HepG2 (cell line): Measurements from ENCODE around the gene PNMA5. TPM values are rescaled to one million over a fixed set of nuclear protein-coding genes. Genes with fewer than 3 reads are reported as not detected.
A peak's percentile ranks its signal among the peaks of the same experiment; 100 is the strongest.

Source experiments
- BRD4 ChIP-seq: sonication (generic); formaldehyde crosslinking; IDR thresholded peaks from 2 replicates; pipeline ENCODE4 v1.4.0; 2020; ENCODE audit warnings: missing genetic modification reagents
- FOXA1 ChIP-seq, 2 experiments: fragments of 450-650 bp in 1 of 2; sonication (generic) in 1 of 2; formaldehyde crosslinking in 1 of 2; IDR thresholded peaks; 2 replicates each; pipeline versions ENCODE4 v1.4.0 to v1.6.1; 2016 to 2020; ENCODE audit warnings: missing genetic modification reagents in 1 of 2
- FOXJ3 ChIP-seq: sonication (generic); formaldehyde crosslinking; IDR thresholded peaks from 2 replicates; pipeline ENCODE4 v1.4.0; 2020; ENCODE audit warnings: missing genetic modification reagents, mild to moderate bottlenecking, borderline replicate concordance
- FOXK1 ChIP-seq: sonication (generic); formaldehyde crosslinking; IDR thresholded peaks from 2 replicates; pipeline ENCODE4 v1.4.0; 2020; ENCODE audit warnings: low read depth, missing genetic modification reagents, borderline replicate concordance
- GATAD1 ChIP-seq: IDR thresholded peaks from 2 replicates; pipeline ENCODE4 v1.6.1; 2016; ENCODE audit warnings: missing genetic modification reagents, missing compliant biosample characterization
- KAT8 ChIP-seq: IDR thresholded peaks from 2 replicates; pipeline ENCODE4 v1.6.1; 2016; ENCODE audit warnings: missing genetic modification reagents, missing compliant biosample characterization
- PHF20 ChIP-seq: sonication (generic); formaldehyde crosslinking; IDR thresholded peaks from 2 replicates; pipeline ENCODE4 v1.5.0; 2020; ENCODE audit warnings: mild to moderate bottlenecking, missing genetic modification reagents
- RAD21 ChIP-seq: fragments of 450-650 bp; formaldehyde crosslinking; IDR thresholded peaks from 2 replicates; pipeline ENCODE4 v1.5.0; 2020; ENCODE audit warnings: mild to moderate bottlenecking
- SIN3B ChIP-seq: fragments of 150-350 bp; IDR thresholded peaks from 2 replicates; pipeline ENCODE4 v1.6.1; 2014; ENCODE audit warnings: low read length
- SMC3 ChIP-seq: IDR thresholded peaks from 2 replicates; pipeline ENCODE4 v1.6.1; 2011; ENCODE audit warnings: low read length, improper control_type of control experiment
- SNRNP70 ChIP-seq: fragments of 200-400 bp; formaldehyde crosslinking; IDR thresholded peaks from 2 replicates; pipeline ENCODE4 v1.6.1; 2017; ENCODE audit warnings: mild to moderate bottlenecking, low read depth, low read length, moderate library complexity
- U2AF2 ChIP-seq: fragments of 200-400 bp; formaldehyde crosslinking; IDR thresholded peaks from 2 replicates; pipeline ENCODE4 v1.6.1; 2017; ENCODE audit warnings: low read depth, mild to moderate bottlenecking, low read length
- YY1 ChIP-seq: IDR thresholded peaks from 2 replicates; pipeline ENCODE4 v1.6.1; 2011; ENCODE audit warnings: low read length, low read depth, moderate library complexity, mild to moderate bottlenecking; ENCODE audit not compliant: insufficient read depth, insufficient replicate concordance
- ZBTB33 ChIP-seq: sonication (generic); formaldehyde crosslinking; IDR thresholded peaks from 2 replicates; pipeline ENCODE4 v1.4.0; 2020; ENCODE audit warnings: missing genetic modification reagents
- ZNF747 ChIP-seq: sonication (generic); formaldehyde crosslinking; IDR thresholded peaks from 2 replicates; pipeline ENCODE4 v1.8.1; 2023; ENCODE audit warnings: missing genetic modification reagents, mild to moderate bottlenecking, borderline replicate concordance
- ZNF749 ChIP-seq: sonication (generic); formaldehyde crosslinking; IDR thresholded peaks from 2 replicates; pipeline ENCODE4 v1.8.0; 2022; ENCODE audit warnings: mild to moderate bottlenecking, missing genetic modification reagents, moderate library complexity, borderline replicate concordance
- polyA plus RNA-seq, 8 experiments: library from polyadenylated mRNA; depleted of rRNA in 3 of 8; stranded (reverse) in 7 of 8; unstranded in 1 of 8; fragments of >200 nt; fragmentation: Illumina TruSeq in 4 of 8; extraction: Trizol in 4 of 8; gene quantifications; 2 replicates each; pipeline versions ENCODE4 v1.2.1 to v1.2.3, GENCODE V29; 2011 to 2016; ENCODE audit warnings: low read depth in 4 of 8, missing spikeins in 1 of 8, mixed read lengths in 1 of 8; ENCODE audit not compliant: insufficient read depth in 1 of 8
- total RNA-seq, 5 experiments: library from RNA; depleted of rRNA; stranded (reverse); fragments of >200 nt; fragmentation: Illumina TruSeq; extraction: Trizol; gene quantifications; 2 replicates each; pipeline ENCODE4 v1.2.3, GENCODE V29; 2016; ENCODE audit warnings: low read depth in 1 of 5
- TF ChIP-seq, protein P1 (sequence below), 2 experiments: sonication (generic) in 1 of 2; formaldehyde crosslinking in 1 of 2; IDR thresholded peaks; 2 replicates each; pipeline versions ENCODE4 v1.6.1 to v1.9.0; 2014 to 2022; ENCODE audit warnings: antibody characterized with exemption in 1 of 2, borderline replicate concordance in 1 of 2, inconsistent platforms in 1 of 2, low read depth in 1 of 2, missing genetic modification reagents in 1 of 2
- TF ChIP-seq, protein P2 (sequence below): IDR thresholded peaks from 2 replicates; pipeline ENCODE4 v1.6.1; 2012; ENCODE audit warnings: inconsistent platforms

PNMA5 gene
- total and polyA plus RNA-seq, 2 of the 13 experiments (the other 11 are each of a cell fraction or from before 2014, with no cell fraction given): not detected

GRCh38 chrX:152958524-152959465, 35.1 kb downstream of the PNMA5 start (continued):
- TF ChIP-seq BRD4 (CRISPR knock-in tag): 0 out of 2 replicates have a peak, but pooled peaks have one; percentile 23
- peak; percentile 71; the same call in 1 of the 2 replicates for TF ChIP-seq FOXK1
- no peak for TF ChIP-seq ZNF747
- TF ChIP-seq PHF20 (CRISPR knock-in tag): peak; percentile 57; the same call in 1 of the 2 replicates
- no peak for TF ChIP-seq FOXA1 (IDR thresholded peaks at IDR 0.05)
- peak; percentile 46 for TF ChIP-seq FOXA1 (CRISPR knock-in tag; IDR thresholded peaks at IDR 0.05)
- peak; percentile 76 for TF ChIP-seq SIN3B
- peak; percentile 69 for TF ChIP-seq SMC3
- TF ChIP-seq ZBTB33 (CRISPR knock-in tag): peak; percentile 44; the same call in 1 of the 2 replicates
- peak; percentile 94 for TF ChIP-seq YY1
- peak; percentile 95 for TF ChIP-seq GATAD1
- TF ChIP-seq, protein P1, sequence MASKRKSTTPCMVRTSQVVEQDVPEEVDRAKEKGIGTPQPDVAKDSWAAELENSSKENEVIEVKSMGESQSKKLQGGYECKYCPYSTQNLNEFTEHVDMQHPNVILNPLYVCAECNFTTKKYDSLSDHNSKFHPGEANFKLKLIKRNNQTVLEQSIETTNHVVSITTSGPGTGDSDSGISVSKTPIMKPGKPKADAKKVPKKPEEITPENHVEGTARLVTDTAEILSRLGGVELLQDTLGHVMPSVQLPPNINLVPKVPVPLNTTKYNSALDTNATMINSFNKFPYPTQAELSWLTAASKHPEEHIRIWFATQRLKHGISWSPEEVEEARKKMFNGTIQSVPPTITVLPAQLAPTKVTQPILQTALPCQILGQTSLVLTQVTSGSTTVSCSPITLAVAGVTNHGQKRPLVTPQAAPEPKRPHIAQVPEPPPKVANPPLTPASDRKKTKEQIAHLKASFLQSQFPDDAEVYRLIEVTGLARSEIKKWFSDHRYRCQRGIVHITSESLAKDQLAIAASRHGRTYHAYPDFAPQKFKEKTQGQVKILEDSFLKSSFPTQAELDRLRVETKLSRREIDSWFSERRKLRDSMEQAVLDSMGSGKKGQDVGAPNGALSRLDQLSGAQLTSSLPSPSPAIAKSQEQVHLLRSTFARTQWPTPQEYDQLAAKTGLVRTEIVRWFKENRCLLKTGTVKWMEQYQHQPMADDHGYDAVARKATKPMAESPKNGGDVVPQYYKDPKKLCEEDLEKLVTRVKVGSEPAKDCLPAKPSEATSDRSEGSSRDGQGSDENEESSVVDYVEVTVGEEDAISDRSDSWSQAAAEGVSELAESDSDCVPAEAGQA (IDR thresholded peaks at IDR 0.05; ENCODE audit: low read depth): 0 out of 2 replicates have a peak, but pooled peaks have one; percentile 40
- TF ChIP-seq, protein P1 (CRISPR knock-in tag; IDR thresholded peaks at IDR 0.05; ENCODE audit: borderline replicate concordance): no peak
- no peak for TF ChIP-seq ZNF749
- peak; percentile 82 for TF ChIP-seq RAD21 (CRISPR knock-in tag)
- TF ChIP-seq SNRNP70: no peak
- TF ChIP-seq, protein P2, sequence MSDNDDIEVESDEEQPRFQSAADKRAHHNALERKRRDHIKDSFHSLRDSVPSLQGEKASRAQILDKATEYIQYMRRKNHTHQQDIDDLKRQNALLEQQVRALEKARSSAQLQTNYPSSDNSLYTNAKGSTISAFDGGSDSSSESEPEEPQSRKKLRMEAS: peak; percentile 35; the same call in 1 of the 2 replicates
- no peak for TF ChIP-seq U2AF2
- TF ChIP-seq KAT8 (CRISPR knock-in tag): peak; percentile 97
- peak; percentile 38; the same call in 1 of the 2 replicates for TF ChIP-seq FOXJ3
